Peyer's patch (tissue), 4 donors: ENCODE data around the gene PAM. TPM values are rescaled to one million over a fixed set of nuclear protein-coding genes. Genes with fewer than 3 reads are reported as not detected.

Experiments used
- DNase-seq, 3 donors: peaks; one replicate each; pipeline ENCODE4 v3.0.0-alpha.2; 2017 to 2019
- H3K27ac ChIP-seq, 4 donors: fragments of 200-600 bp; sonication (generic); one replicate each; pipeline ENCODE4 v1.5.1; 2016 to 2019
- H3K27me3 ChIP-seq, 2 donors: fragments of 200-600 bp; sonication (generic); one replicate each; pipeline ENCODE4 v1.5.1; 2019
- H3K36me3 ChIP-seq, 3 donors: fragments of 200-600 bp; sonication (generic); one replicate each; pipeline ENCODE4 v1.5.1; 2016 to 2019
- H3K4me1 ChIP-seq, 4 donors: fragments of 200-600 bp; sonication (generic); one replicate each; pipeline ENCODE4 v1.5.1; 2016 to 2019
- H3K4me3 ChIP-seq, 4 donors: fragments of 200-600 bp; sonication (generic); 1 replicate in 3 of 4; 2 replicates in 1 of 4; pipeline ENCODE4 v1.5.1; 2016 to 2019; ENCODE audit warnings: mild to moderate bottlenecking in 1 of 4
- H3K9me3 ChIP-seq, 4 donors: fragments of 200-600 bp; sonication (generic); one replicate each; pipeline ENCODE4 v1.5.1; 2016 to 2019; ENCODE audit warnings: mild to moderate bottlenecking in 1 of 4
- CTCF ChIP-seq, 6 experiments: fragments of 450-650 bp in 4 of 6; fragments of 200-600 bp in 2 of 6; sonication (generic) in 1 of 6; IDR thresholded peaks; one replicate each; pipeline ENCODE4 v1.5.1; 2017 to 2019; ENCODE audit warnings: antibody characterized with exemption in 6 of 6, mild to moderate bottlenecking in 3 of 6, moderate library complexity in 1 of 6
- POLR2A ChIP-seq, 2 donors: fragments of 450-650 bp; IDR thresholded peaks; one replicate each; pipeline ENCODE4 v1.5.1; 2017; ENCODE audit warnings: antibody characterized with exemption in 2 of 2, mild to moderate bottlenecking in 2 of 2, moderate library complexity in 2 of 2
- total RNA-seq, 4 donors: library from RNA; depleted of rRNA; stranded (reverse); fragments of >200 nt; gene quantifications; one replicate each; pipeline ENCODE4 v1.1.0, GENCODE V29; 2016

PAM gene
- total RNA-seq, 4 donors from 2014 or later = 58.6 to 130 (median 109) TPM

- no peak for TF ChIP-seq POLR2A (IDR thresholded peaks at IDR 0.05)
- no peak for TF ChIP-seq CTCF (IDR thresholded peaks at IDR 0.05)
- Histone ChIP-seq H3K36me3 (no peaks in the 10 kb centered on the region), H3K4me3 (no peak overlapping the region), H3K27me3 (no peaks in the 10 kb centered on the region), H3K9me3 (no peaks in the 10 kb centered on the region), H3K27ac (no peak overlapping the region), H3K4me1 (peaks cover 0 to 5% (median 0%) of the 10 kb centered on the region in 4 donors)
- no peak for DNase-seq
Observed at GRCh38 chr5:102813740-102814139, 58.6 kb downstream of the PAM start.

GRCh38 chr5:102815084-102815483 lies 60.0 kb downstream of the PAM start:
- Histone ChIP-seq H3K27me3 (no peaks in the 10 kb centered on the region), H3K27ac (no peak overlapping the region), H3K36me3 (no peaks in the 10 kb centered on the region), H3K4me3 (no peak overlapping the region), H3K9me3 (no peaks in the 10 kb centered on the region), H3K4me1 (peaks cover 0 to 5% (median 0%) of the 10 kb centered on the region in 4 donors)
- no peak for DNase-seq
- TF ChIP-seq CTCF (IDR thresholded peaks at IDR 0.05) (no peak), POLR2A (IDR thresholded peaks at IDR 0.05) (no peak)

GRCh38 chr5:102815540-102816332 lies 60.6 kb downstream of the PAM start:
- Histone ChIP-seq H3K27me3 (no peaks in the 10 kb centered on the region), H3K4me1 (peaks cover 0 to 5% (median 0%) of the 10 kb centered on the region in 4 donors), H3K4me3 (no peak overlapping the region), H3K27ac (no peak overlapping the region), H3K36me3 (no peaks in the 10 kb centered on the region), H3K9me3 (no peaks in the 10 kb centered on the region)
- TF ChIP-seq POLR2A (IDR thresholded peaks at IDR 0.05) (no peak), CTCF (IDR thresholded peaks at IDR 0.05) (no peak)
- no peak for DNase-seq

GRCh38 chr5:102818345-102818744 lies 63.2 kb downstream of the PAM start:
- no peaks in the 10 kb centered on the region for H3K36me3 ChIP-seq
- no peak overlapping the region for H3K27ac ChIP-seq
- no peak overlapping the region for H3K4me3 ChIP-seq
- peaks cover 0 to 5% (median 0%) of the 10 kb centered on the region in 4 donors for H3K4me1 ChIP-seq
- H3K9me3 ChIP-seq = no peaks in the 10 kb centered on the region
- DNase-seq = no peak
- TF ChIP-seq POLR2A (IDR thresholded peaks at IDR 0.05) = no peak
- no peak for TF ChIP-seq CTCF (IDR thresholded peaks at IDR 0.05)
- H3K27me3 ChIP-seq = no peaks in the 10 kb centered on the region

GRCh38 chr5:102818934-102819333 lies 63.8 kb downstream of the PAM start:
- H3K27ac ChIP-seq = no peak overlapping the region
- H3K4me1 ChIP-seq = peaks cover 0 to 5% (median 0%) of the 10 kb centered on the region in 4 donors
- no peaks in the 10 kb centered on the region for H3K36me3 ChIP-seq
- no peak for DNase-seq
- H3K4me3 ChIP-seq = no peak overlapping the region
- no peaks in the 10 kb centered on the region for H3K27me3 ChIP-seq
- TF ChIP-seq CTCF (IDR thresholded peaks at IDR 0.05) (no peak), POLR2A (IDR thresholded peaks at IDR 0.05) (no peak)
- no peaks in the 10 kb centered on the region for H3K9me3 ChIP-seq
